Immature natural killer cell (primary cell): ENCODE measurements around the gene VASP. TPM values are rescaled to one million over a fixed set of nuclear protein-coding genes. Genes with fewer than 3 reads are reported as not detected.

ENCODE experiments used
- DNase-seq, 3 donors: peaks; one replicate each; pipeline ENCODE4 v3.0.0; 2022; ENCODE audit warnings: mixed read lengths in 1 of 3
- H3K27ac Mint-ChIP-seq, 6 donors: one replicate each; pipeline ENCODE4 v1.8.0; 2020; ENCODE audit warnings: mixed read lengths in 6 of 6, mild to moderate bottlenecking in 5 of 6, inconsistent platforms in 4 of 6, moderate library complexity in 3 of 6
- H3K27me3 Mint-ChIP-seq, 3 donors: one replicate each; pipeline ENCODE4 v1.8.0; 2020 to 2021; ENCODE audit warnings: low read depth in 3 of 3, mild to moderate bottlenecking in 3 of 3, mixed read lengths in 3 of 3, moderate library complexity in 3 of 3, inconsistent platforms in 1 of 3
- H3K36me3 Mint-ChIP-seq, 3 donors: one replicate each; pipeline ENCODE4 v1.8.0; 2020; ENCODE audit warnings: mixed read lengths in 3 of 3, inconsistent platforms in 2 of 3, mild to moderate bottlenecking in 2 of 3
- H3K4me1 Mint-ChIP-seq, 2 donors: one replicate each; pipeline ENCODE4 v1.8.0; 2020; ENCODE audit warnings: inconsistent platforms in 2 of 2, mild to moderate bottlenecking in 2 of 2, mixed read lengths in 2 of 2, moderate library complexity in 1 of 2
- H3K4me3 Mint-ChIP-seq, 5 donors: one replicate each; pipeline ENCODE4 v1.8.0; 2020; ENCODE audit warnings: mild to moderate bottlenecking in 5 of 5, mixed read lengths in 5 of 5, inconsistent platforms in 3 of 5, moderate library complexity in 3 of 5
- H3K9me3 Mint-ChIP-seq, 6 donors: one replicate each; pipeline ENCODE4 v1.8.0; 2020; ENCODE audit warnings: mild to moderate bottlenecking in 6 of 6, mixed read lengths in 6 of 6, inconsistent platforms in 4 of 6, moderate library complexity in 3 of 6
- polyA plus RNA-seq, 3 donors: library from polyadenylated mRNA; unstranded; fragments of 300-500 nt; fragmentation: Illumina TruSeq; gene quantifications; one replicate each; pipeline ENCODE4 v1.2.3, GENCODE V29; 2021

Gene VASP
- polyA plus RNA-seq, 3 donors from 2014 or later: 91.2 to 126 (median 93.4) TPM

GRCh38 chr19:45469945-45470761 lies 37.1 kb upstream of the VASP start:
- Mint-ChIP-seq H3K4me3 (peak overlapping the region; percentile 92 to 93 (median 93)), H3K36me3 (peaks cover 0 to 6% (median 0%) of the 10 kb centered on the region in 3 donors), H3K4me1 (peaks cover 49 to 52% of the 10 kb centered on the region in 2 donors), H3K27me3 (peaks cover 71 to 81% (median 78%) of the 10 kb centered on the region in 3 donors), H3K27ac (peak overlapping the region; percentile 97 to 99 (median 98)), H3K9me3 (no peaks in the 10 kb centered on the region)
- DNase-seq: peak in 1 of 3 donors; percentile 55

- Mint-ChIP-seq H3K4me1 (peaks cover 54 to 58% of the 10 kb centered on the region in 2 donors), H3K36me3 (peaks cover 0 to 6% (median 0%) of the 10 kb centered on the region in 3 donors), H3K27me3 (peaks cover 76 to 84% (median 84%) of the 10 kb centered on the region in 3 donors), H3K4me3 (peak overlapping the region; percentile 10 to 93 (median 92)), H3K27ac (peak overlapping the region in 5 of 6 donors; percentile 59 to 99 (median 97)), H3K9me3 (no peaks in the 10 kb centered on the region)
- DNase-seq: peak in 2 of 3 donors; percentile 28 to 37
Observed at GRCh38 chr19:45470762-45471081, 36.6 kb upstream of the VASP start.

GRCh38 chr19:45471111-45471930 lies 36.0 kb upstream of the VASP start:
- peaks cover 79 to 86% (median 85%) of the 10 kb centered on the region in 3 donors for H3K27me3 Mint-ChIP-seq
- peaks cover 56 to 64% of the 10 kb centered on the region in 2 donors for H3K4me1 Mint-ChIP-seq
- H3K36me3 Mint-ChIP-seq: peaks cover 0 to 6% (median 0%) of the 10 kb centered on the region in 3 donors
- DNase-seq: no peak
- H3K9me3 Mint-ChIP-seq: no peaks in the 10 kb centered on the region
- H3K4me3 Mint-ChIP-seq: peak overlapping the region in 4 of 5 donors; percentile 10 to 93 (median 39)
- peak overlapping the region; percentile 34 to 99 (median 69) for H3K27ac Mint-ChIP-seq

DNA sequence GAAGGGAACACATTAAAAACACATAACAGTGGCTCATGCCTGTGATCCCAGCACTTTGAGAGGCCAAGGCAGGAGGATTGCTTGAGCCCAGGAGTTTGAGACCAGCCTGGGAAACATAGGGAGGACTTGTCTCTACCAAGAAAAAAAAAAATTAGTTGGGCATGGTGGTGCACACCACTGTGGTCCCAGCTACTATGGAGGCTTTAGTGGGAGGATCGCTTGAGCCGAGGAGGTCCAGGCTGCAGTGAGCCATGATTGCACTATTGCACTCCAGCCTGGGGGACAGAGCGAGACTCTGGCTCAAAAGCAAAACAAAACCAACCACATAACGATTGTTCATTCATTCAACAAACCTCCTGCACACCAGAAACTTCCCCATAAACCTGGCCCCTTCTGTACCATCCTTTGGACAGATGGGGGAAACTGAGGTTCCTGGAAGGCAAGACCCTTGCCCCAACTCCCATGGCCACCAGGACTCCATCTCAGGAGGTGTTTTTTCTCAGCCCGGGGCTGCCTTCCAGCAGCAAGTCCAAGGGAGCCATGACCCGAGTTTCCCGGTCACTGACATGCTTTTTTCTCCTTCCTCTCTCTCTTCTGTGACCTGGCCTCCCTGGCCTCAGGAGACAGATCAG lies 35.2 kb upstream of the VASP start:
- peaks cover 78 to 88% (median 87%) of the 10 kb centered on the region in 3 donors for H3K27me3 Mint-ChIP-seq
- peak overlapping the region in 4 of 5 donors; percentile 10 to 48 (median 27) for H3K4me3 Mint-ChIP-seq
- DNase-seq: peak; percentile 14 to 24 (median 24)
- H3K36me3 Mint-ChIP-seq: peaks cover 0 to 6% (median 0%) of the 10 kb centered on the region in 3 donors
- H3K9me3 Mint-ChIP-seq: no peaks in the 10 kb centered on the region
- H3K27ac Mint-ChIP-seq: peak overlapping the region in 4 of 6 donors; percentile 4 to 74 (median 54)
- peaks cover 59 to 67% of the 10 kb centered on the region in 2 donors for H3K4me1 Mint-ChIP-seq

DNA sequence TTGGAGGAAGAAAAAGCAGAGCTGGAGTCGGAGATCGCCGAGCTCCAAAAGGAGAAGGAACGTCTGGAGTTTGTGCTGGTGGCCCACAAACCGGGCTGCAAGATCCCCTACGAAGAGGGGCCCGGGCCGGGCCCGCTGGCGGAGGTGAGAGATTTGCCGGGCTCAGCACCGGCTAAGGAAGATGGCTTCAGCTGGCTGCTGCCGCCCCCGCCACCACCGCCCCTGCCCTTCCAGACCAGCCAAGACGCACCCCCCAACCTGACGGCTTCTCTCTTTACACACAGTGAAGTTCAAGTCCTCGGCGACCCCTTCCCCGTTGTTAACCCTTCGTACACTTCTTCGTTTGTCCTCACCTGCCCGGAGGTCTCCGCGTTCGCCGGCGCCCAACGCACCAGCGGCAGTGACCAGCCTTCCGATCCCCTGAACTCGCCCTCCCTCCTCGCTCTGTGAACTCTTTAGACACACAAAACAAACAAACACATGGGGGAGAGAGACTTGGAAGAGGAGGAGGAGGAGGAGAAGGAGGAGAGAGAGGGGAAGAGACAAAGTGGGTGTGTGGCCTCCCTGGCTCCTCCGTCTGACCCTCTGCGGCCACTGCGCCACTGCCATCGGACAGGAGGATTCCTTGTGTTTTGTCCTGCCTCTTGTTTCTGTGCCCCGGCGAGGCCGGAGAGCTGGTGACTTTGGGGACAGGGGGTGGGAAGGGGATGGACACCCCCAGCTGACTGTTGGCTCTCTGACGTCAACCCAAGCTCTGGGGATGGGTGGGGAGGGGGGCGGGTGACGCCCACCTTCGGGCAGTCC lies 34.5 kb upstream of the VASP start:
- Mint-ChIP-seq H3K27ac (peak overlapping the region in 3 of 6 donors; percentile 53 to 84 (median 69)), H3K36me3 (peaks cover 0 to 6% (median 0%) of the 10 kb centered on the region in 3 donors), H3K4me3 (peak overlapping the region in 4 of 5 donors; percentile 36 to 73 (median 60)), H3K4me1 (peaks cover 61 to 71% of the 10 kb centered on the region in 2 donors), H3K27me3 (peaks cover 72 to 85% (median 84%) of the 10 kb centered on the region in 3 donors), H3K9me3 (no peaks in the 10 kb centered on the region)
- DNase-seq: peak; percentile 26 to 43 (median 40)

DNA sequence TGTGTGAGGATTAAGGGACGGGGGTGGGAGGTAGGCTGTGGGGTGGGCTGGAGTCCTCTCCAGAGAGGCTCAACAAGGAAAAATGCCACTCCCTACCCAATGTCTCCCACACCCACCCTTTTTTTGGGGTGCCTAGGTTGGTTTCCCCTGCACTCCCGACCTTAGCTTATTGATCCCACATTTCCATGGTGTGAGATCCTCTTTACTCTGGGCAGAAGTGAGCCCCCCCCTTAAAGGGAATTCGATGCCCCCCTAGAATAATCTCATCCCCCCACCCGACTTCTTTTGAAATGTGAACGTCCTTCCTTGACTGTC lies 34.0 kb upstream of the VASP start:
- no peaks in the 10 kb centered on the region for H3K9me3 Mint-ChIP-seq
- peak overlapping the region in 4 of 6 donors; percentile 53 to 72 (median 69) for H3K27ac Mint-ChIP-seq
- peaks cover 0 to 6% (median 0%) of the 10 kb centered on the region in 3 donors for H3K36me3 Mint-ChIP-seq
- no peak for DNase-seq
- H3K4me3 Mint-ChIP-seq: peak overlapping the region in 1 of 5 donors; percentile 51
- peaks cover 61 to 71% of the 10 kb centered on the region in 2 donors for H3K4me1 Mint-ChIP-seq
- peaks cover 72 to 85% (median 80%) of the 10 kb centered on the region in 3 donors for H3K27me3 Mint-ChIP-seq

- peak overlapping the region in 2 of 5 donors; percentile 17 to 51 for H3K4me3 Mint-ChIP-seq
- H3K27ac Mint-ChIP-seq: peak overlapping the region in 5 of 6 donors; percentile 0 to 72 (median 67)
- peaks cover 62 to 73% of the 10 kb centered on the region in 2 donors for H3K4me1 Mint-ChIP-seq
- peaks cover 0 to 6% (median 0%) of the 10 kb centered on the region in 3 donors for H3K36me3 Mint-ChIP-seq
- H3K9me3 Mint-ChIP-seq: no peaks in the 10 kb centered on the region
- peaks cover 72 to 85% (median 80%) of the 10 kb centered on the region in 3 donors for H3K27me3 Mint-ChIP-seq
- DNase-seq: peak in 2 of 3 donors; percentile 23 to 31
Observed at GRCh38 chr19:45473682-45474605, 33.3 kb upstream of the VASP start.

DNA sequence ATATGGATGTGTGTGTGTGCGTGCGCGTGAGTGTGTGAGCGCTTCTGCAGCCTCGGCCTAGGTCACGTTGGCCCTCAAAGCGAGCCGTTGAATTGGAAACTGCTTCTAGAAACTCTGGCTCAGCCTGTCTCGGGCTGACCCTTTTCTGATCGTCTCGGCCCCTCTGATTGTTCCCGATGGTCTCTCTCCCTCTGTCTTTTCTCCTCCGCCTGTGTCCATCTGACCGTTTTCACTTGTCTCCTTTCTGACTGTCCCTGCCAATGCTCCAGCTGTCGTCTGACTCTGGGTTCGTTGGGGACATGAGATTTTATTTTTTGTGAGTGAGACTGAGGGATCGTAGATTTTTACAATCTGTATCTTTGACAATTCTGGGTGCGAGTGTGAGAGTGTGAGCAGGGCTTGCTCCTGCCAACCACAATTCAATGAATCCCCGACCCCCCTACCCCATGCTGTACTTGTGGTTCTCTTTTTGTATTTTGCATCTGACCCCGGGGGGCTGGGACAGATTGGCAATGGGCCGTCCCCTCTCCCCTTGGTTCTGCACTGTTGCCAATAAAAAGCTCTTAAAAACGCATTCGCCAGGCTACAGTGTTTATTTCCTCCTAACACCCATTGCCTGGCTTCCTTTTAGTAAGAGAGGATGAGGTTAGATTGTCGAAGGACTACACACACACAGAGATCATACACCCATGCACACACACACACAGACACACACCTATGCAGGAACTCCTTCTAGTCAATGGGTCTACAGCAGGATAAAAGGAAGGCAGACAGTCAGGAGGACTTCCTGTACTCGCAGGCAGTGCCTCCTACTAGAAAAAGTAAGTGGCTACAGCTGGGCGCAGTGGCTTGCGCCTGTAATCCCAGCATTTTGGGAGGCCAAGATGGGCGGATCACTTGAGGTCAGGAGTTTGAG lies 32.4 kb upstream of the VASP start:
- peaks cover 58 to 71% of the 10 kb centered on the region in 2 donors for H3K4me1 Mint-ChIP-seq
- H3K27me3 Mint-ChIP-seq: peaks cover 67 to 77% (median 71%) of the 10 kb centered on the region in 3 donors
- H3K9me3 Mint-ChIP-seq: no peaks in the 10 kb centered on the region
- H3K36me3 Mint-ChIP-seq: peaks cover 0 to 6% (median 0%) of the 10 kb centered on the region in 3 donors
- peak overlapping the region in 5 of 6 donors; percentile 55 to 80 (median 62) for H3K27ac Mint-ChIP-seq
- peak overlapping the region; percentile 22 to 58 (median 40) for H3K4me3 Mint-ChIP-seq
- peak in 2 of 3 donors; percentile 25 to 36 for DNase-seq

GRCh38 chr19:45475537-45476291 lies 31.6 kb upstream of the VASP start:
- peak in 1 of 3 donors; percentile 36 for DNase-seq
- Mint-ChIP-seq H3K27me3 (peaks cover 59 to 71% (median 62%) of the 10 kb centered on the region in 3 donors), H3K9me3 (no peaks in the 10 kb centered on the region), H3K36me3 (peaks cover 0 to 6% (median 0%) of the 10 kb centered on the region in 3 donors), H3K4me1 (peaks cover 50 to 62% of the 10 kb centered on the region in 2 donors), H3K27ac (peak overlapping the region in 5 of 6 donors; percentile 53 to 71 (median 58)), H3K4me3 (peak overlapping the region in 2 of 5 donors; percentile 40)

- Mint-ChIP-seq H3K9me3 (no peaks in the 10 kb centered on the region), H3K4me3 (peak overlapping the region in 3 of 5 donors; percentile 0 to 63 (median 38)), H3K36me3 (peaks cover 0 to 6% (median 0%) of the 10 kb centered on the region in 3 donors), H3K27ac (peak overlapping the region in 4 of 6 donors; percentile 55 to 79 (median 74)), H3K27me3 (peaks cover 56 to 67% (median 58%) of the 10 kb centered on the region in 3 donors), H3K4me1 (peaks cover 50 to 62% of the 10 kb centered on the region in 2 donors)
- DNase-seq: peak in 1 of 3 donors; percentile 26
Observed at GRCh38 chr19:45476304-45476703, 31.0 kb upstream of the VASP start.
